Stomach (tissue), 4 donors: Measurements from ENCODE around the gene GMDS.

ENCODE experiments used
- EP300 ChIP-seq: sonication (generic); formaldehyde crosslinking; IDR thresholded peaks from one replicate; pipeline ENCODE4 v1.6.1; 2017; ENCODE audit warnings: antibody characterized with exemption
- POLR2A ChIP-seq, 4 donors: fragments of 450-650 bp; IDR thresholded peaks; one replicate each; pipeline ENCODE4 v1.6.1; 2016; ENCODE audit warnings: antibody characterized with exemption in 4 of 4, control low read depth in 2 of 4, mild to moderate bottlenecking in 1 of 4, moderate library complexity in 1 of 4
- TF ChIP-seq, protein P1 (sequence below), 7 experiments: fragments of 450-650 bp in 4 of 7; fragments of 200-600 bp in 3 of 7; sonication (generic) in 3 of 7; IDR thresholded peaks; one replicate each; pipeline ENCODE4 v1.5.1; 2016 to 2019; ENCODE audit warnings: antibody characterized with exemption in 7 of 7, control low read depth in 2 of 7, mild to moderate bottlenecking in 1 of 7

DNA sequence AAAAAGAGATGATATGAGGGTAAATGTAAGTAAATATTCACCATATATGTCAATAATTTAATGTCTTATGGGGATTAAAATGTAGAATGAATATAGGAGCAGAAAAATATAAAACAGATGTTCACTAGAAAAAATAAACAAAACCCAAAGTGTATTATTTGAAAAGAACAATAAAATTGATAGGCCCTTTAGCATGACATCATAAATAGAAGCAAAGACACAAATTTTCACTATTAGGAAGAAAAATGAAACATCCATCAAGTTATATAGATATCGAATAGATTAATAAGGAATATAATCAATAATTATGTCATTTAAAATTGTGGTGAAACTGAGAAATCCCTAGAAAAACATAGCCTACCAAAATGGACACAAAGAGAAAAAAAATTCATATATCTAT lies 40.1 kb upstream of the GMDS start:
- TF ChIP-seq, protein P1, sequence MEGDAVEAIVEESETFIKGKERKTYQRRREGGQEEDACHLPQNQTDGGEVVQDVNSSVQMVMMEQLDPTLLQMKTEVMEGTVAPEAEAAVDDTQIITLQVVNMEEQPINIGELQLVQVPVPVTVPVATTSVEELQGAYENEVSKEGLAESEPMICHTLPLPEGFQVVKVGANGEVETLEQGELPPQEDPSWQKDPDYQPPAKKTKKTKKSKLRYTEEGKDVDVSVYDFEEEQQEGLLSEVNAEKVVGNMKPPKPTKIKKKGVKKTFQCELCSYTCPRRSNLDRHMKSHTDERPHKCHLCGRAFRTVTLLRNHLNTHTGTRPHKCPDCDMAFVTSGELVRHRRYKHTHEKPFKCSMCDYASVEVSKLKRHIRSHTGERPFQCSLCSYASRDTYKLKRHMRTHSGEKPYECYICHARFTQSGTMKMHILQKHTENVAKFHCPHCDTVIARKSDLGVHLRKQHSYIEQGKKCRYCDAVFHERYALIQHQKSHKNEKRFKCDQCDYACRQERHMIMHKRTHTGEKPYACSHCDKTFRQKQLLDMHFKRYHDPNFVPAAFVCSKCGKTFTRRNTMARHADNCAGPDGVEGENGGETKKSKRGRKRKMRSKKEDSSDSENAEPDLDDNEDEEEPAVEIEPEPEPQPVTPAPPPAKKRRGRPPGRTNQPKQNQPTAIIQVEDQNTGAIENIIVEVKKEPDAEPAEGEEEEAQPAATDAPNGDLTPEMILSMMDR (IDR thresholded peaks at IDR 0.05) = no peak
- TF ChIP-seq POLR2A (IDR thresholded peaks at IDR 0.05) (no peak), EP300 (no peak)
